Activated T-cell treated with anti-CD3 and anti-CD28 coated beads, Interleukin-2, amount 50 U/mL, for 24 hours (primary cell): Measurements from ENCODE around the gene HSF5.

Experiments
- DNase-seq: peaks from one replicate; pipeline ENCODE4 v3.0.0-alpha.2; 2020
- H3K27ac Mint-ChIP-seq: 2 replicates; pipeline ENCODE4 v1.8.0; 2020; ENCODE audit warnings: mild to moderate bottlenecking, mixed read lengths
- H3K27me3 Mint-ChIP-seq: 2 replicates; pipeline ENCODE4 v1.8.0; 2020; ENCODE audit warnings: mixed read lengths
- H3K36me3 Mint-ChIP-seq: 2 replicates; pipeline ENCODE4 v1.8.0; 2020; ENCODE audit warnings: low read depth, mixed read lengths
- H3K4me1 Mint-ChIP-seq: 2 replicates; pipeline ENCODE4 v1.8.0; 2020; ENCODE audit warnings: low read depth, mixed read lengths
- H3K4me3 Mint-ChIP-seq: 2 replicates; pipeline ENCODE4 v1.8.0; 2020; ENCODE audit warnings: mild to moderate bottlenecking, moderate library complexity, mixed read lengths
- H3K9me3 Mint-ChIP-seq: 2 replicates; pipeline ENCODE4 v1.8.0; 2020; ENCODE audit warnings: mixed read lengths

The HSF5 gene

GRCh38 chr17:58527949-58528348, 39.7 kb upstream of the HSF5 start:
- Mint-ChIP-seq H3K36me3 (no peaks in the 10 kb centered on the region), H3K27me3 (peaks cover 29% of the 10 kb centered on the region), H3K27ac (no peak overlapping the region), H3K4me1 (peaks cover 6% of the 10 kb centered on the region), H3K9me3 (no peaks in the 10 kb centered on the region), H3K4me3 (no peak overlapping the region)
- DNase-seq = no peak

- H3K27ac Mint-ChIP-seq = no peak overlapping the region
- no peak for DNase-seq
- no peaks in the 10 kb centered on the region for H3K9me3 Mint-ChIP-seq
- H3K4me3 Mint-ChIP-seq = no peak overlapping the region
- H3K36me3 Mint-ChIP-seq = no peaks in the 10 kb centered on the region
- peaks cover 3% of the 10 kb centered on the region for H3K4me1 Mint-ChIP-seq
- peaks cover 22% of the 10 kb centered on the region for H3K27me3 Mint-ChIP-seq
These were observed 39.1 kb upstream of the HSF5 start for GRCh38 chr17:58527306-58527705.

GRCh38 chr17:58525239-58525638, 37.0 kb upstream of the HSF5 start:
- peaks cover 11% of the 10 kb centered on the region for H3K27me3 Mint-ChIP-seq
- no peak for DNase-seq
- no peak overlapping the region for H3K4me3 Mint-ChIP-seq
- no peak overlapping the region for H3K27ac Mint-ChIP-seq
- no peaks in the 10 kb centered on the region for H3K36me3 Mint-ChIP-seq
- peaks cover 1% of the 10 kb centered on the region for H3K4me1 Mint-ChIP-seq
- no peaks in the 10 kb centered on the region for H3K9me3 Mint-ChIP-seq

- no peak for DNase-seq
These were observed 33.5 kb upstream of the HSF5 start for GRCh38 chr17:58521680-58522079.

GRCh38 chr17:58520843-58521430, 32.7 kb upstream of the HSF5 start:
- DNase-seq = no peak
- Mint-ChIP-seq H3K4me3 (no peak overlapping the region), H3K36me3 (peaks cover 2% of the 10 kb centered on the region), H3K27ac (peak overlapping the region; percentile 20), H3K4me1 (peaks cover 30% of the 10 kb centered on the region), H3K27me3 (no peaks in the 10 kb centered on the region), H3K9me3 (no peaks in the 10 kb centered on the region)

More at GRCh38 chr17:58521680-58522079, 33.5 kb upstream of the HSF5 start:
- Mint-ChIP-seq H3K9me3 (no peaks in the 10 kb centered on the region), H3K27me3 (no peaks in the 10 kb centered on the region), H3K4me1 (peaks cover 22% of the 10 kb centered on the region), H3K27ac (no peak overlapping the region), H3K4me3 (no peak overlapping the region), H3K36me3 (peaks cover 2% of the 10 kb centered on the region)

GRCh38 chr17:58517928-58518609, 29.9 kb upstream of the HSF5 start:
- Mint-ChIP-seq H3K27me3 (no peaks in the 10 kb centered on the region), H3K9me3 (no peaks in the 10 kb centered on the region), H3K4me1 (peaks cover 48% of the 10 kb centered on the region), H3K27ac (peak overlapping the region; percentile 98), H3K36me3 (peaks cover 15% of the 10 kb centered on the region), H3K4me3 (peak overlapping the region; percentile 93)
- DNase-seq = peak; percentile 99

- Mint-ChIP-seq H3K27me3 (no peaks in the 10 kb centered on the region), H3K9me3 (no peaks in the 10 kb centered on the region)
These were observed 29.2 kb upstream of the HSF5 start for GRCh38 chr17:58517378-58517927.

GRCh38 chr17:58516644-58517377, 28.6 kb upstream of the HSF5 start:
- DNase-seq = no peak
- H3K9me3 Mint-ChIP-seq = no peaks in the 10 kb centered on the region
- peaks cover 28% of the 10 kb centered on the region for H3K36me3 Mint-ChIP-seq
- H3K4me1 Mint-ChIP-seq = peaks cover 59% of the 10 kb centered on the region
- peak overlapping the region; percentile 98 for H3K27ac Mint-ChIP-seq
- H3K27me3 Mint-ChIP-seq = no peaks in the 10 kb centered on the region
- H3K4me3 Mint-ChIP-seq = peak overlapping the region; percentile 93

More at GRCh38 chr17:58517378-58517927, 29.2 kb upstream of the HSF5 start:
- no peak for DNase-seq
- peaks cover 55% of the 10 kb centered on the region for H3K4me1 Mint-ChIP-seq
- peak overlapping the region; percentile 98 for H3K27ac Mint-ChIP-seq
- H3K4me3 Mint-ChIP-seq = peak overlapping the region; percentile 93
- H3K36me3 Mint-ChIP-seq = peaks cover 21% of the 10 kb centered on the region

- H3K36me3 Mint-ChIP-seq = peaks cover 43% of the 10 kb centered on the region
- no peak for DNase-seq
- no peaks in the 10 kb centered on the region for H3K9me3 Mint-ChIP-seq
- H3K27ac Mint-ChIP-seq = peak overlapping the region; percentile 84
- peaks cover 66% of the 10 kb centered on the region for H3K4me1 Mint-ChIP-seq
- no peaks in the 10 kb centered on the region for H3K27me3 Mint-ChIP-seq
- H3K4me3 Mint-ChIP-seq = peak overlapping the region; percentile 69
These were observed 27.1 kb upstream of the HSF5 start for GRCh38 chr17:58515286-58515685.

- H3K27me3 Mint-ChIP-seq = no peaks in the 10 kb centered on the region
- no peaks in the 10 kb centered on the region for H3K9me3 Mint-ChIP-seq
- peak overlapping the region; percentile 69 for H3K4me3 Mint-ChIP-seq
- peak overlapping the region; percentile 84 for H3K27ac Mint-ChIP-seq
- H3K4me1 Mint-ChIP-seq = peaks cover 65% of the 10 kb centered on the region
- peaks cover 48% of the 10 kb centered on the region for H3K36me3 Mint-ChIP-seq
- no peak for DNase-seq
These were observed 26.6 kb upstream of the HSF5 start for GRCh38 chr17:58514770-58515157.

- Mint-ChIP-seq H3K27ac (peak within 1 kb of the TSS; percentile 90), H3K27me3 (no peaks in the 10 kb centered on the region), H3K9me3 (no peaks in the 10 kb centered on the region), H3K4me3 (peak within 1 kb of the TSS; percentile 92), H3K36me3 (peaks cover 54% of the 10 kb centered on the region), H3K4me1 (peaks cover 63% of the 10 kb centered on the region)
- DNase-seq = peak; percentile 84
These were observed 26.0 kb upstream of the HSF5 start, which contains the start of gene MTMR4 for GRCh38 chr17:58513965-58514769. TSS of gene MTMR4 (minus strand) at chr17:58514638. CDS start at chr17:58514407, 231 bp downstream.

- no peaks in the 10 kb centered on the region for H3K9me3 Mint-ChIP-seq
- peaks cover 58% of the 10 kb centered on the region for H3K4me1 Mint-ChIP-seq
- no peaks in the 10 kb centered on the region for H3K27me3 Mint-ChIP-seq
- H3K36me3 Mint-ChIP-seq = peaks cover 60% of the 10 kb centered on the region
- H3K27ac Mint-ChIP-seq = peak overlapping the region; percentile 90
- H3K4me3 Mint-ChIP-seq = peak overlapping the region; percentile 92
- DNase-seq = peak; percentile 55
These were observed 25.2 kb upstream of the HSF5 start for GRCh38 chr17:58513267-58513964.

GRCh38 chr17:58510075-58510474, 21.9 kb upstream of the HSF5 start:
- Mint-ChIP-seq H3K4me1 (peaks cover 35% of the 10 kb centered on the region), H3K36me3 (peaks cover 91% of the 10 kb centered on the region), H3K27ac (peak overlapping the region; percentile 8), H3K9me3 (no peaks in the 10 kb centered on the region), H3K4me3 (no peak overlapping the region), H3K27me3 (no peaks in the 10 kb centered on the region)
- DNase-seq = no peak
